Ishikawa (cell line): ENCODE data around the gene PAK5.

Experiments
- EP300 ChIP-seq: IDR thresholded peaks from 2 replicates; pipeline ENCODE4 v1.6.1; 2012; ENCODE audit warnings: borderline replicate concordance
- RAD21 ChIP-seq: IDR thresholded peaks from 2 replicates; pipeline ENCODE4 v1.6.1; 2012; ENCODE audit warnings: low read depth
- YY1 ChIP-seq: IDR thresholded peaks from 2 replicates; pipeline ENCODE4 v1.6.1; 2012; ENCODE audit warnings: low read depth
- TF ChIP-seq, protein P1 (sequence below): IDR thresholded peaks from 2 replicates; pipeline ENCODE4 v1.6.1; 2012; ENCODE audit warnings: low read depth, mild to moderate bottlenecking
- TF ChIP-seq, protein P2 (sequence below): IDR thresholded peaks from 2 replicates; pipeline ENCODE4 v1.6.1; 2012

DNA sequence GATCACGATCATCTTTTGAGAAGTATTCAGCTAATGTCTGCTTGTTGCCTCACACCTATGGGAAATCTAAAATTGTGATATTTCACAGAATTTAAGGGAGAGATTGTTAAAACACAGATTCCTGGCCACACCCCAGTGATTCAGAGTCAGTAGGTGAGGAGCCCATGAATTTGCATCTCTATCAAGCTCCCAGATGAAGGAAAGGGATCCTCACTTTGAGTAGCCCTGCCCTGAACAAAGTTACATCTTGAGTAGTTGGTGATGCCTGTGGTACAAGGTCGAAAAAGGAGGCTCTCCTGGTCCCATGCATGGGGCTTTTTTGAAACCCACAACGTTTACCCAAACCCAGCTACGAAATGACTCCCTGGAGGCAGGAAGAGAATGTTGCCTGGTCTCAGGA lies 79.5 kb downstream of the PAK5 start:
- TF ChIP-seq, protein P1, sequence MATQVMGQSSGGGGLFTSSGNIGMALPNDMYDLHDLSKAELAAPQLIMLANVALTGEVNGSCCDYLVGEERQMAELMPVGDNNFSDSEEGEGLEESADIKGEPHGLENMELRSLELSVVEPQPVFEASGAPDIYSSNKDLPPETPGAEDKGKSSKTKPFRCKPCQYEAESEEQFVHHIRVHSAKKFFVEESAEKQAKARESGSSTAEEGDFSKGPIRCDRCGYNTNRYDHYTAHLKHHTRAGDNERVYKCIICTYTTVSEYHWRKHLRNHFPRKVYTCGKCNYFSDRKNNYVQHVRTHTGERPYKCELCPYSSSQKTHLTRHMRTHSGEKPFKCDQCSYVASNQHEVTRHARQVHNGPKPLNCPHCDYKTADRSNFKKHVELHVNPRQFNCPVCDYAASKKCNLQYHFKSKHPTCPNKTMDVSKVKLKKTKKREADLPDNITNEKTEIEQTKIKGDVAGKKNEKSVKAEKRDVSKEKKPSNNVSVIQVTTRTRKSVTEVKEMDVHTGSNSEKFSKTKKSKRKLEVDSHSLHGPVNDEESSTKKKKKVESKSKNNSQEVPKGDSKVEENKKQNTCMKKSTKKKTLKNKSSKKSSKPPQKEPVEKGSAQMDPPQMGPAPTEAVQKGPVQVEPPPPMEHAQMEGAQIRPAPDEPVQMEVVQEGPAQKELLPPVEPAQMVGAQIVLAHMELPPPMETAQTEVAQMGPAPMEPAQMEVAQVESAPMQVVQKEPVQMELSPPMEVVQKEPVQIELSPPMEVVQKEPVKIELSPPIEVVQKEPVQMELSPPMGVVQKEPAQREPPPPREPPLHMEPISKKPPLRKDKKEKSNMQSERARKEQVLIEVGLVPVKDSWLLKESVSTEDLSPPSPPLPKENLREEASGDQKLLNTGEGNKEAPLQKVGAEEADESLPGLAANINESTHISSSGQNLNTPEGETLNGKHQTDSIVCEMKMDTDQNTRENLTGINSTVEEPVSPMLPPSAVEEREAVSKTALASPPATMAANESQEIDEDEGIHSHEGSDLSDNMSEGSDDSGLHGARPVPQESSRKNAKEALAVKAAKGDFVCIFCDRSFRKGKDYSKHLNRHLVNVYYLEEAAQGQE, result no peak
- TF ChIP-seq EP300 (no peak), RAD21 (no peak), YY1 (no peak)
- TF ChIP-seq, protein P2, sequence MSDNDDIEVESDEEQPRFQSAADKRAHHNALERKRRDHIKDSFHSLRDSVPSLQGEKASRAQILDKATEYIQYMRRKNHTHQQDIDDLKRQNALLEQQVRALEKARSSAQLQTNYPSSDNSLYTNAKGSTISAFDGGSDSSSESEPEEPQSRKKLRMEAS, result no peak
